ENCODE data around the gene PLA2G6. TPM values are rescaled to one million over a fixed set of nuclear protein-coding genes. Genes with fewer than 3 reads are reported as not detected.
A peak's percentile ranks its signal among the peaks of the same experiment; 100 is the strongest.

Gene PLA2G6
- total RNA-seq, 1 donor from 2014 or later: 52.4 TPM

DNA sequence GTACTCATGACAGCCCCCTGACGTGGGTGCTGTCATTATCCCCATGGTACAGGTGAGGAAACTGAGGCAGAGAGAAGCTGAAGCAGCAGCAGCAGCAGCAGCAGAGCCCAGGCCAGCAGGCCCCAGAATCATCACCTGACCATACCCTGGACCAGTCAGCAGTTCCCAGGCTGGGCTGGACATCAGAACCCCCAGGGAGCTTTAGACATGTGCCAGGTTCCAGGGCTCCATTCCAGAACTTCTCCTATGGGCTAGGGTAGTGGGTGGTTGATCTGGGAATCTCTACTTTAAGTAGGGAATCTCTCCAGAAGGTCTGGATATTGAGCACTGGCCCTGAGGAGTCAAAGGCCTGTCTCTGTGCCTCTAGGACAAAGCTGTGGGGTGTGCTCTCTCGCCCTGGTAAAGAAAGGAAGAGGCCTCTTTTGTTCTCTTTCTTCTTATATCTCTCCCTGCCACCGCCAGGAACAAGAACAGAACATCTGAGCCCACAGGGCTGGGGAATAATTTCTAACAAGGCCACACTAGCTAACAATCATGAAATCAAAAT lies 46.8 kb upstream of the PLA2G6 start:
- peak overlapping the region; percentile 85 for H3K27ac ChIP-seq
- H3K9me3 ChIP-seq: no peaks in the 10 kb centered on the region
- no peaks in the 10 kb centered on the region for H3K27me3 ChIP-seq
- H3K36me3 ChIP-seq: peaks cover 58% of the 10 kb centered on the region
- TF ChIP-seq, protein P1, sequence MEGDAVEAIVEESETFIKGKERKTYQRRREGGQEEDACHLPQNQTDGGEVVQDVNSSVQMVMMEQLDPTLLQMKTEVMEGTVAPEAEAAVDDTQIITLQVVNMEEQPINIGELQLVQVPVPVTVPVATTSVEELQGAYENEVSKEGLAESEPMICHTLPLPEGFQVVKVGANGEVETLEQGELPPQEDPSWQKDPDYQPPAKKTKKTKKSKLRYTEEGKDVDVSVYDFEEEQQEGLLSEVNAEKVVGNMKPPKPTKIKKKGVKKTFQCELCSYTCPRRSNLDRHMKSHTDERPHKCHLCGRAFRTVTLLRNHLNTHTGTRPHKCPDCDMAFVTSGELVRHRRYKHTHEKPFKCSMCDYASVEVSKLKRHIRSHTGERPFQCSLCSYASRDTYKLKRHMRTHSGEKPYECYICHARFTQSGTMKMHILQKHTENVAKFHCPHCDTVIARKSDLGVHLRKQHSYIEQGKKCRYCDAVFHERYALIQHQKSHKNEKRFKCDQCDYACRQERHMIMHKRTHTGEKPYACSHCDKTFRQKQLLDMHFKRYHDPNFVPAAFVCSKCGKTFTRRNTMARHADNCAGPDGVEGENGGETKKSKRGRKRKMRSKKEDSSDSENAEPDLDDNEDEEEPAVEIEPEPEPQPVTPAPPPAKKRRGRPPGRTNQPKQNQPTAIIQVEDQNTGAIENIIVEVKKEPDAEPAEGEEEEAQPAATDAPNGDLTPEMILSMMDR (IDR thresholded peaks at IDR 0.05): no peak
- DNase-seq (no peak), ATAC-seq (no peak)
- intact Hi-C loops (cut with DNase I): no loop called here
- no peak overlapping the region for H3K4me3 ChIP-seq
- peaks cover 22% of the 10 kb centered on the region for H3K4me1 ChIP-seq

DNA sequence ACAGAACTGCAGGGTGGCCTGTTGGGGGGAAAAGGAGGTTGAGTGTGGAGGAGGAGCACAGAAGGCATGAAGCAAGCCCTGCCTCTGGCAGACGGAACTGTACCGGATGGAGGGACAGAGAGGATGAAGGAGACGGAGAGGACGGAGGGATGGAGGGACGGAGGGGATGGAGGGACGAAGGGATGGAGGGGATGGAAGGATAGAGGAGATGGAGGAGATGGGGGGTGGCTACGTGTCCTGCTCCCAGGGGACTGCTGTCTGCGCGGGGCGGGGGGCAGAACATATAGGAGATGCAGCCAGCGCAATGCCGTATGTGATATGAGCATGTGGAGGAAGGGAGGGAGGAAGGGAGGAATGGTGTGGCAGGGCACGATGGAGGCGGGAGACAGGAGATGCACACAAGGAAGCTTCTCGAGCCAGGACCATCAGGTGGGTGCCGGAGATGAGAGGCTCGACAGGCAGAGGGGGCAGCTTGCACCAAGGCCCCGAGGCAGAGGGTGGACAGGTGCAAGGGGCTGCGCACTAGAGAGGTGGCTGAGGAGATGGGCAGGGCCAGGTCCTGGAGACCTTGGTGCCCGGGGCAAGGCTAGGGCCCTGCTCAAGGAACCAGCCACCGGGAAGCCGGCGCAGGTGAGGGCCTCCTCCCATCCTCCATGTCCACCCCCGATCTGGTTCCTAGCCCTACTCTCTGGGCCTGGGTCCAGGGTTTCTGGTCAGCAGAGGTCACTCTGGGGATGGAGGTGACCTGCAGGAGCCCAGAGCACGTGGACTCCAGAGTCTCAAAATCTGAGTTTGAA lies 45.4 kb upstream of the PLA2G6 start:
- Histone ChIP-seq H3K36me3 (peaks cover 46% of the 10 kb centered on the region), H3K27me3 (no peaks in the 10 kb centered on the region), H3K9me3 (no peaks in the 10 kb centered on the region), H3K4me3 (no peak overlapping the region), H3K27ac (peak overlapping the region; percentile 24), H3K4me1 (peaks cover 22% of the 10 kb centered on the region)
- TF ChIP-seq, protein P1 (IDR thresholded peaks at IDR 0.05): no peak
- intact Hi-C loops (cut with DNase I): no loop called here
- no peak for DNase-seq
- no peak for ATAC-seq

DNA sequence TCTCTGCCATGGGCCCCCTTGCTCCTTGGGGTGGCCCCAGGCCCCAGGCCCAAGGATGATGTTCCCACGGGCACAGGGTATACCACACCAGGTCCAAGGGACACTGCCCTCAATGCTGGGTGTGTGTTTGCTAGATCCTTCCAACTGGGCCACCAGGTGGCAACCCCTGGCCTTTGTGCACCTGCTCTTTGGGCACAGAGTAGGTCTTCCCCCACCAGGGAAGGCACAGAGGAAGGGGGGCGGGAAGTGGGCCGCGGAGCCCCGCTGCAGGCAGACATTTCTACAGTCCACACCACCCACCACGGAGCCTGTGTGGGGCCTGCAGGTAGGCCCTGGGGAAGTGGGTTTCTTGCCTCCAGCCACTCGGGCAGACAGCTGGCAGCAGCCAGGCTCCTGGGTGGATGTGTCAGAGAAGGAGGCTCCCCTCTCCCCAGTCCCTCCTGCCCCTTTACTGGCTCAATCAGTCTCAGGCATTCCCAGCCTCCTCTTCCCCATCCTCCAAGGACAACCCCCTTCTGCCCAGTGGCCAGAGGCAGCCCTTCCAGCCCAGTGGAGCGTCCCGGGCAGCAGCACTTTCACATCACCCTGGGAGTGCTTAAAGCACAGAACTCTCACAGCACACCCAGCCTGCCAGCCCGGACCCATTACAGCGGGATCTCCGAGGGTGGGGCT lies 41.8 kb upstream of the PLA2G6 start:
- intact Hi-C loops (cut with DNase I): no loop called here
- H3K4me1 ChIP-seq: peaks cover 24% of the 10 kb centered on the region
- TF ChIP-seq, protein P1 (IDR thresholded peaks at IDR 0.05): no peak
- no peaks in the 10 kb centered on the region for H3K27me3 ChIP-seq
- no peaks in the 10 kb centered on the region for H3K9me3 ChIP-seq
- peaks cover 40% of the 10 kb centered on the region for H3K36me3 ChIP-seq
- no peak overlapping the region for H3K4me3 ChIP-seq
- H3K27ac ChIP-seq: peak overlapping the region; percentile 30
- DNase-seq (no peak), ATAC-seq (no peak)

DNA sequence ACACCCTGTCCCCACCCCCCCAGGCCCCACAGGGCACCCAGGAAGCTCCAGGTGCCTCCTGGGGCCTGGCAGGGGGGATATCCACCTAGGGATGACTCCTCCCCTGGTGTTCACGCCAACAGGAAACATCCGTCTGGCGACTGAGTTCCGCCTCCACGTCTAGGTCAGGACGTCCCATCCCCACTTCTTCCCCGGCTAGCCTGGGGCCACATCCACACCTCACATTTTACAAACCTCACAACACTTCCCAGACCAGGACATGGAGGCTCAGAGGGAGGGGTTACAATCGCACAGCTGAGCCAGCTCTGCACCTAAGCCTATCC lies 41.1 kb upstream of the PLA2G6 start:
- Histone ChIP-seq H3K27me3 (no peaks in the 10 kb centered on the region), H3K9me3 (no peaks in the 10 kb centered on the region), H3K27ac (peak overlapping the region; percentile 30), H3K4me3 (no peak overlapping the region), H3K36me3 (peaks cover 34% of the 10 kb centered on the region), H3K4me1 (peaks cover 24% of the 10 kb centered on the region)
- TF ChIP-seq, protein P1 (IDR thresholded peaks at IDR 0.05): no peak
- intact Hi-C loops (cut with DNase I): no loop called here
- DNase-seq: no peak
- no peak for ATAC-seq

DNA sequence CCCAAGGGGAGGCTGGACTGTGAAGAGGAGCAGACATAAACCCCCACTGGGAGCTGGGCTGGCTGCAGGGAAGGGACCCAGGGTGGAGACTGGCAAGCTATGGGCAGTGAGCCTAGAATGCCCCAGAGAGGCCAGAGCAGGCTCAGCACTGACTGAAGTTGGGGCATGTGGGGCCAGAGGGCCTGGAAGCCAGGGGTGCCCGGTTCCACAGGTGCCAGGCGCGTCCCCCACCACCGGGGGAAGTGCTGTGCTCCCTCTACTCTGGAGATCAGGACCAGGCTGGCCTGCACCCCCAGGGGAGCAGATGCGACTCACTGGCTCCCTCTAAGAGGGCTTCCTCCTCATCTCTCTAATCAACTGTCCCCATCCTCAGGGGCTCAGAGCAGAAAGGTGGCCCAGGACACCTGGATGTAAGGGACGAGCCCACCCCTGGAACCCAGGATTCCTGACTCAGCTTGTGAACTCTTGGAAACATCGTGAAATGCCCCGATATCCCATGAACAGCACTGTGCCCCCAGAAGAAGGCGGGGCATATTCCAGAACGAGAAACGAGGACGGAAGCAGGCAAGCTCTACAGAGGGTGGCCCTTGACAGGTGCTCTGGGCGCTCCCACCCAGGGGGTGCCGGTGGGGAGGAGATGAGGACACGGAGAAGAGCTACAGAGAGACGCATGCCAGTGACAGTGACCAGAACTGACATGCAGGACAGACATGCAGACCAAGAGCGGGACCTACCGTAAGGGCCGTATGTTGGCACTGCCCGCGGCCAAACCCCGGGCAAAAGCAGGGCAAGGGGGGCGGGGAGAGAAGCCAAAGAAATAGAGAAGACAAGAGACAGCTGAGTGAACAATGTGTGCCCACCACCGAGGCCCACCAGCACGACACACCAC lies 40.5 kb upstream of the PLA2G6 start:
- H3K4me3 ChIP-seq: no peak overlapping the region
- H3K36me3 ChIP-seq: peaks cover 30% of the 10 kb centered on the region
- H3K27me3 ChIP-seq: no peaks in the 10 kb centered on the region
- intact Hi-C loops (cut with DNase I): no loop called here
- H3K4me1 ChIP-seq: peaks cover 25% of the 10 kb centered on the region
- H3K27ac ChIP-seq: peak overlapping the region; percentile 30
- TF ChIP-seq, protein P1 (IDR thresholded peaks at IDR 0.05): no peak
- ATAC-seq (no peak), DNase-seq (no peak)
- no peaks in the 10 kb centered on the region for H3K9me3 ChIP-seq

Data from upper lobe of right lung (tissue), 1 donor.